C4-2B (cell line): ENCODE results near the gene SIX1.

Experiments
- H3K27ac ChIP-seq: fragments of 450-650 bp; 2 replicates; pipeline ENCODE4 v1.5.1; 2017
- ZFX ChIP-seq: fragments of 450-650 bp; IDR thresholded peaks from 2 replicates; pipeline ENCODE4 v1.6.1; 2017
- TF ChIP-seq, protein P1 (sequence below): fragments of 450-650 bp; conservative IDR thresholded peaks from 2 replicates; pipeline ENCODE4 v1.5.1; 2017; ENCODE audit warnings: mild to moderate bottlenecking

Gene SIX1

DNA sequence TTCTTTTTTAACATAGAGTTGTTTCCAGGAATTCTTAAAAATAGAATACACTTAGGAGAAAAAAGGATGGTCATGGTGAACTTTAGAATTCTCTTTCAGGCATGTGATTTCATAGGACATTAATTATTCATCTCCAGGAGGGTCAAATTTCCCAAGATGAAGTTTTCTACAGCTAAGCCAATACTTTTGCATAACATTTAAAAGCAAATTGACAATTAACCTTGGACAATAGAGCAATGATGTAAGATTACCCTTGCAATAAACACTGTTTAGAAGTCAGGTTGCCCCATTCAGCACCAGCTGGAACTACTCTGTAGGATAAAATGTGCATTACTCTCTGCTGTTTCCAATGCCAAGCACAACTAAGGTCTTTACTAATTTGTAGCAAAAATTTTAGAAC, 49.5 kb downstream of the SIX1 start:
- no peak for TF ChIP-seq ZFX
- H3K27ac ChIP-seq, result no peak overlapping the region

DNA sequence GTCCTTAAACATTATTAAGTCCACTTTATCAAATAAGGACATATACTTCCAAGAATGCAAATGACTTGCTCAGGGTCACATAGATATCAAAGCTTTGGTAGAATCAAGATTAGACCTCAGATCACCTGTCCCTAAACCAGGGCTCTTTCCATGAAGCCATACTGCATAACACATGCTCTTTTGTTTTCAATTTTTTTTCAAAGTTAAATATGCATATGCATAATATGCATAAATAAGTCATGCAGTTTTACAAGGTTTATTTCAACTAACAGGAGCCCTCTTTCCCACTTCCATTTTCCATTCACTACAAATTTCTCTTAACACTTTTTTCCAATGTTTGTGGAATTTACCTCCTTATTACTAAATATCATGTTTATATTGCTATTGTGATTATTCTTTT, 53.1 kb downstream of the SIX1 start:
- TF ChIP-seq, protein P1, sequence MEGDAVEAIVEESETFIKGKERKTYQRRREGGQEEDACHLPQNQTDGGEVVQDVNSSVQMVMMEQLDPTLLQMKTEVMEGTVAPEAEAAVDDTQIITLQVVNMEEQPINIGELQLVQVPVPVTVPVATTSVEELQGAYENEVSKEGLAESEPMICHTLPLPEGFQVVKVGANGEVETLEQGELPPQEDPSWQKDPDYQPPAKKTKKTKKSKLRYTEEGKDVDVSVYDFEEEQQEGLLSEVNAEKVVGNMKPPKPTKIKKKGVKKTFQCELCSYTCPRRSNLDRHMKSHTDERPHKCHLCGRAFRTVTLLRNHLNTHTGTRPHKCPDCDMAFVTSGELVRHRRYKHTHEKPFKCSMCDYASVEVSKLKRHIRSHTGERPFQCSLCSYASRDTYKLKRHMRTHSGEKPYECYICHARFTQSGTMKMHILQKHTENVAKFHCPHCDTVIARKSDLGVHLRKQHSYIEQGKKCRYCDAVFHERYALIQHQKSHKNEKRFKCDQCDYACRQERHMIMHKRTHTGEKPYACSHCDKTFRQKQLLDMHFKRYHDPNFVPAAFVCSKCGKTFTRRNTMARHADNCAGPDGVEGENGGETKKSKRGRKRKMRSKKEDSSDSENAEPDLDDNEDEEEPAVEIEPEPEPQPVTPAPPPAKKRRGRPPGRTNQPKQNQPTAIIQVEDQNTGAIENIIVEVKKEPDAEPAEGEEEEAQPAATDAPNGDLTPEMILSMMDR, result no peak
- TF ChIP-seq ZFX, result no peak
- no peak overlapping the region for H3K27ac ChIP-seq

DNA sequence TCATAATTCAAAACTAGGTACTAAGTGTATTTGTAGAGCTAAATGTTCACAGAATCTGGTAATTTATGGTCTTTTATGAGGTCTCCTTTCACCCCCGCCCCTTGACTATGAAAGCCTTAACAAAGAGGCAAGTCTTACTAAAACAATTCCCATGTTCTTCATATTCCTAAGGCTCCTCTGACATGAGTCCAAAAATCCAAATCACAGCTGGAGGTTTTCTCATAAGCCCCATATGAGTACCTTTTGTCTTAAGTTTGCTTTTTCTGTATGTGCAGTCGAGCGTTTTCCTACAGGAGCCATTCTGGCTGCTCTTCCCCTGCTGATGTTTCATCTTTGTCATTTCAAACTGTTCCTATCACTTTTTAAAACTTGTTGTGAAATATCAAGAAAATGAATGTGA, 55.2 kb downstream of the SIX1 start:
- TF ChIP-seq ZFX, result no peak
- TF ChIP-seq, protein P1, result no peak
- no peak overlapping the region for H3K27ac ChIP-seq
